Measurements from ENCODE around the gene SMAD3. TPM values are rescaled to one million over a fixed set of nuclear protein-coding genes. Genes with fewer than 3 reads are reported as not detected.

The SMAD3 gene
- total RNA-seq, 1 experiment from 2014 or later = 89.2 TPM

GRCh38 chr15:67054676-67055075 lies 10.7 kb upstream of the SMAD3 start:
- no TSS peak for BruUV-seq (replicated peaks)
- ChIA-PET POLR2A (no interaction called here), CTCF (no interaction called here), RAD21 (ENCODE audit: low non-redundant PET in 1 of 2, low total read pairs in 2 of 2, uncharacterized antibody in 2 of 2, unreplicated experiment in 2 of 2) (no interaction called here)
- H3K9me3 ChIP-seq (ENCODE audit: control insufficient read depth in 1 of 2, insufficient read depth in 1 of 2, low read depth in 1 of 2, low read length in 2 of 2) = no peaks in the 10 kb centered on the region
- no peaks in the 10 kb centered on the region for H3K27me3 ChIP-seq (ENCODE audit: insufficient read depth, low read length)
- ATAC-seq = no peak
- H3K79me2 ChIP-seq (ENCODE audit: insufficient read depth, low read length) = no peaks in the 10 kb centered on the region
- no peak overlapping the region for H2AFZ ChIP-seq (ENCODE audit: low read depth, low read length, poor library complexity, severe bottlenecking)
- no peaks in the 10 kb centered on the region for H4K20me1 ChIP-seq (ENCODE audit: insufficient read depth)
- no peak overlapping the region for H3K4me2 ChIP-seq (ENCODE audit: low read length)
- intact Hi-C loops (cut with micrococcal nuclease) = no loop called here
- H3K9ac ChIP-seq (ENCODE audit: low read length) = no peak overlapping the region
- H3K9me2 ChIP-seq (ENCODE audit: insufficient read depth) = no peaks in the 10 kb centered on the region
- no peak for DNase-seq (ENCODE audit: low read depth, low spot score)
- TF ChIP-seq CTCF (IDR thresholded peaks at IDR 0.05 in 2 of 3, conservative IDR thresholded peaks at IDR 0.05 in 1 of 3; ENCODE audit: borderline replicate concordance in 1 of 3, insufficient read depth in 1 of 3, low read depth in 2 of 3, low read length in 2 of 3) = no peak
- no peak for TF ChIP-seq CBX3 (IDR thresholded peaks at IDR 0.05; ENCODE audit: low read depth)
- TF ChIP-seq SP1 (IDR thresholded peaks at IDR 0.05; ENCODE audit: low read depth) = no peak
- no peak for TF ChIP-seq JUND (IDR thresholded peaks at IDR 0.05)
- no peaks in the 10 kb centered on the region for H3K36me3 ChIP-seq (ENCODE audit: control insufficient read depth in 1 of 2, insufficient read depth in 2 of 2, low read length in 2 of 2)
- H3K27ac ChIP-seq (ENCODE audit: low read depth, low read length) = no peak overlapping the region
- H3K4me3 ChIP-seq (replicated peaks in 1 of 2; ENCODE audit: low read depth in 1 of 2, low read length in 2 of 2) = no peak overlapping the region
- H3K4me1 ChIP-seq (ENCODE audit: control insufficient read depth in 1 of 2, insufficient read depth in 2 of 2, low read length in 2 of 2) = peaks cover 24 to 44% of the 10 kb centered on the region in 2 experiments

GRCh38 chr15:67059127-67059553 lies 6.3 kb upstream of the SMAD3 start:
- Histone ChIP-seq H3K9me2 (ENCODE audit: insufficient read depth) (no peaks in the 10 kb centered on the region), H3K4me3 (replicated peaks in 1 of 2; ENCODE audit: low read depth in 1 of 2, low read length in 2 of 2) (no peak overlapping the region), H3K36me3 (ENCODE audit: control insufficient read depth in 1 of 2, insufficient read depth in 2 of 2, low read length in 2 of 2) (no peaks in the 10 kb centered on the region), H3K4me1 (ENCODE audit: control insufficient read depth in 1 of 2, insufficient read depth in 2 of 2, low read length in 2 of 2) (peaks cover 31 to 49% of the 10 kb centered on the region in 2 experiments), H3K79me2 (ENCODE audit: insufficient read depth, low read length) (no peaks in the 10 kb centered on the region), H2AFZ (ENCODE audit: low read depth, low read length, poor library complexity, severe bottlenecking) (no peak overlapping the region), H3K27me3 (ENCODE audit: insufficient read depth, low read length) (no peaks in the 10 kb centered on the region), H4K20me1 (ENCODE audit: insufficient read depth) (no peaks in the 10 kb centered on the region), H3K9ac (ENCODE audit: low read length) (no peak overlapping the region), H3K27ac (ENCODE audit: low read depth, low read length) (no peak overlapping the region), H3K4me2 (ENCODE audit: low read length) (no peak overlapping the region), H3K9me3 (ENCODE audit: control insufficient read depth in 1 of 2, insufficient read depth in 1 of 2, low read depth in 1 of 2, low read length in 2 of 2) (no peaks in the 10 kb centered on the region)
- ATAC-seq (no peak), DNase-seq (ENCODE audit: low read depth, low spot score) (no peak)
- BruUV-seq (replicated peaks) = no TSS peak
- intact Hi-C loops (cut with micrococcal nuclease) = no loop called here
- RAD21 ChIA-PET (ENCODE audit: low non-redundant PET in 1 of 2, low total read pairs in 2 of 2, uncharacterized antibody in 2 of 2, unreplicated experiment in 2 of 2) = no interaction called here
- POLR2A ChIA-PET = no interaction called here
- CTCF ChIA-PET = interaction anchor here (0.5 kb wide), 1 partner anchor 12 kb away, joined by 3 read pairs; no protein-coding TSS in a partner anchor
- TF ChIP-seq ATF3 (IDR thresholded peaks at IDR 0.05) (no peak), CBX3 (IDR thresholded peaks at IDR 0.05; ENCODE audit: low read depth) (no peak), FOSL1 (IDR thresholded peaks at IDR 0.05; ENCODE audit: low read depth) (no peak), JUND (IDR thresholded peaks at IDR 0.05) (no peak), ELF1 (IDR thresholded peaks at IDR 0.05; ENCODE audit: borderline replicate concordance, low read depth) (no peak), SP1 (IDR thresholded peaks at IDR 0.05; ENCODE audit: low read depth) (no peak), TCF7L2 (IDR thresholded peaks at IDR 0.05; ENCODE audit: borderline replicate concordance, extremely low read depth, insufficient read depth, insufficient read length) (no peak), POLR2A (IDR thresholded peaks at IDR 0.05; ENCODE audit: borderline replicate concordance, extremely low read depth, insufficient read depth, insufficient read length) (no peak), REST (IDR thresholded peaks at IDR 0.05; ENCODE audit: low read depth) (no peak), CTCF (IDR thresholded peaks at IDR 0.05 in 2 of 3, conservative IDR thresholded peaks at IDR 0.05 in 1 of 3; ENCODE audit: borderline replicate concordance in 1 of 3, insufficient read depth in 1 of 3, low read depth in 2 of 3, low read length in 2 of 3) (no peak), MAX (IDR thresholded peaks at IDR 0.05) (no peak)
